HepG2 (cell line): Measurements from ENCODE around the gene TFE3. TPM values are rescaled to one million over a fixed set of nuclear protein-coding genes. Genes with fewer than 3 reads are reported as not detected.

Experiments used
- ATAC-seq: fragments of 200-7000 bp; cut with Tn5 transposase; 3 replicates; pipeline ENCODE4 v1.9.1; 2020; ENCODE audit warnings: mild to moderate bottlenecking, moderate library complexity
- BruUV-seq: library from RNA; stranded (reverse); fragments of 400-500 nt; replicated peaks from 2 replicates; lab custom pipeline; 2021; lab: Mats Ljungman, UMichigan
- CTCF ChIA-PET: fragments of 300-600 bp; formaldehyde crosslinking; extraction: SDS; loops from one replicate; lab custom pipeline; 2021; ENCODE audit warnings: low total read pairs, inconsistent platforms, low intra/inter-chr PET ratio; lab: Yijun Ruan, JAX
- POLR2A ChIA-PET: fragments of 350-600 bp; sonication (Branson Sonifier 250); formaldehyde crosslinking; loops from one replicate; lab custom pipeline; 2020; ENCODE audit warnings: antibody characterized with exemption, inconsistent platforms; lab: Yijun Ruan, JAX
- DNase-seq: peaks from one replicate; pipeline ENCODE4 v3.0.0-alpha.2; 2015; ENCODE audit warnings: low spot score
- FAIRE-seq: peaks from 3 replicates; lab custom pipeline; 2011; peaks lifted over from hg19 to GRCh38; lab: Jason Lieb, UNC
- H2AFZ ChIP-seq: one replicate; pipeline ENCODE4 v1.6.1; 2011; ENCODE audit warnings: low read length, inconsistent platforms
- H3K27ac ChIP-seq: fragments of 300-600 bp; 3 replicates; pipeline ENCODE4 v1.8.0; 2011; ENCODE audit warnings: mixed run types, mild to moderate bottlenecking, mixed read lengths, low read length, inconsistent platforms; ENCODE audit not compliant: insufficient read depth; ENCODE audit errors: extremely low read length
- H3K27me3 ChIP-seq, 2 experiments: fragments of 200-600 bp in 1 of 2; 2 replicates in 1 of 2; 3 replicates in 1 of 2; pipeline versions ENCODE4 v1.6.0 to v1.8.0; 2011; ENCODE audit warnings: low read length in 2 of 2, mild to moderate bottlenecking in 2 of 2, moderate library complexity in 2 of 2, inconsistent platforms in 1 of 2; ENCODE audit not compliant: insufficient read depth in 2 of 2, control insufficient read depth in 1 of 2
- H3K36me3 ChIP-seq, 2 experiments: fragments of 200-600 bp in 1 of 2; replicated peaks in 1 of 2; 2 replicates in 1 of 2; 3 replicates in 1 of 2; pipeline versions ENCODE4 v1.5.1 to v1.8.0; 2011; ENCODE audit warnings: low read length in 2 of 2, inconsistent platforms in 1 of 2; ENCODE audit not compliant: insufficient read depth in 2 of 2, control insufficient read depth in 1 of 2
- H3K4me1 ChIP-seq: 2 replicates; pipeline ENCODE4 v1.5.1; 2012; ENCODE audit warnings: low read length, inconsistent platforms; ENCODE audit not compliant: insufficient read depth
- H3K4me2 ChIP-seq: 2 replicates; pipeline ENCODE4 v1.6.0; 2011; ENCODE audit warnings: low read depth, low read length, inconsistent platforms
- H3K4me3 ChIP-seq, 3 experiments: fragments of 200-600 bp in 1 of 3; sonication (generic), shearing (Covaris generic) in 1 of 3; replicated peaks in 1 of 3; 2 replicates each; pipeline ENCODE4 v1.5.1; 2011 to 2016; ENCODE audit warnings: low read length in 3 of 3, inconsistent platforms in 2 of 3, low read depth in 2 of 3, mild to moderate bottlenecking in 2 of 3, control low read depth in 1 of 3, mixed read lengths in 1 of 3; ENCODE audit not compliant: insufficient read depth in 1 of 3
- H3K79me2 ChIP-seq: one replicate; pipeline ENCODE4 v1.6.1; 2011; ENCODE audit warnings: low read length, inconsistent platforms; ENCODE audit not compliant: insufficient read depth
- H3K9ac ChIP-seq: 2 replicates; pipeline ENCODE4 v1.6.0; 2011; ENCODE audit warnings: mild to moderate bottlenecking, low read depth, low read length, inconsistent platforms; ENCODE audit not compliant: insufficient read depth
- H3K9me3 ChIP-seq: 2 replicates; pipeline ENCODE4 v1.5.1; 2012; ENCODE audit warnings: mild to moderate bottlenecking, low read length
- H4K20me1 ChIP-seq: 2 replicates; pipeline ENCODE4 v1.6.0; 2011; ENCODE audit warnings: inconsistent platforms, mild to moderate bottlenecking, low read length, moderate library complexity; ENCODE audit not compliant: insufficient read depth
- AGO2 ChIP-seq: fragments of 200-400 bp; formaldehyde crosslinking; optimal IDR thresholded peaks from 2 replicates; pipeline ENCODE3; 2017; ENCODE audit warnings: mild to moderate bottlenecking, low read depth, low read length, moderate library complexity
- GRHL1 ChIP-seq: sonication (generic); formaldehyde crosslinking; conservative IDR thresholded peaks from 2 replicates; pipeline ENCODE4 v1.8.0; 2022; ENCODE audit warnings: missing genetic modification reagents
- HMGXB4 ChIP-seq, 2 experiments: sonication (generic) in 1 of 2; formaldehyde crosslinking in 1 of 2; IDR thresholded peaks; 2 replicates each; pipeline versions ENCODE4 v1.4.0 to v1.6.1; 2018 to 2020; ENCODE audit warnings: missing genetic modification reagents in 2 of 2, borderline replicate concordance in 1 of 2, low read depth in 1 of 2, mild to moderate bottlenecking in 1 of 2, missing biosample characterization in 1 of 2
- HNF1A ChIP-seq, 2 experiments: sonication (generic) in 1 of 2; formaldehyde crosslinking in 1 of 2; IDR thresholded peaks; 2 replicates each; pipeline versions ENCODE4 v1.4.0 to v1.6.1; 2016 to 2020; ENCODE audit warnings: borderline replicate concordance in 1 of 2, low read depth in 1 of 2, mild to moderate bottlenecking in 1 of 2, missing genetic modification reagents in 1 of 2
- WIZ ChIP-seq: sonication (generic); formaldehyde crosslinking; IDR thresholded peaks from 2 replicates; pipeline ENCODE4 v1.5.1; 2020; ENCODE audit warnings: mild to moderate bottlenecking, missing genetic modification reagents
- XRCC5 ChIP-seq: fragments of 200-400 bp; formaldehyde crosslinking; optimal IDR thresholded peaks from 2 replicates; pipeline ENCODE3; 2017; ENCODE audit warnings: mild to moderate bottlenecking, low read length
- ZBTB38 ChIP-seq: sonication (generic); formaldehyde crosslinking; IDR thresholded peaks from 2 replicates; pipeline ENCODE4 v1.5.1; 2020; ENCODE audit warnings: mild to moderate bottlenecking, missing genetic modification reagents
- ZNF225 ChIP-seq: sonication (generic); formaldehyde crosslinking; IDR thresholded peaks from 2 replicates; pipeline ENCODE4 v1.4.0; 2020; ENCODE audit warnings: mild to moderate bottlenecking, missing genetic modification reagents
- ZNF234 ChIP-seq: sonication (generic); formaldehyde crosslinking; conservative IDR thresholded peaks from 2 replicates; pipeline ENCODE4 v1.5.1; 2020; ENCODE audit warnings: mild to moderate bottlenecking, missing genetic modification reagents
- ZNF75D ChIP-seq: sonication (generic); formaldehyde crosslinking; IDR thresholded peaks from 2 replicates; pipeline ENCODE4 v1.8.1; 2023; ENCODE audit warnings: missing genetic modification reagents, mild to moderate bottlenecking, borderline replicate concordance
- WGBS: methylation state at CpG from one replicate; pipeline ENCODE4 v1.1.6; 2017; ENCODE audit warnings: low lambda C conversion rate; 5-methylcytosine and 5-hydroxymethylcytosine counted together
- in situ Hi-C: cut with HindIII; loops from 2 replicates; pipeline ENCODE4 v1.10.0; 2017; ENCODE audit warnings: low pct_unique_long_range_greater_than_20kb; ENCODE audit not compliant: extremely low pct_ligation_motif_present
- intact Hi-C: fragments of 100-400 bp; cut with micrococcal nuclease; formaldehyde crosslinking; loops from one replicate; pipeline ENCODE4 v1.10.0; 2022; ENCODE audit not compliant: unreplicated experiment
- polyA plus RNA-seq, 8 experiments: library from polyadenylated mRNA; depleted of rRNA in 3 of 8; stranded (reverse) in 7 of 8; unstranded in 1 of 8; fragments of >200 nt; fragmentation: Illumina TruSeq in 4 of 8; extraction: Trizol in 4 of 8; gene quantifications; 2 replicates each; pipeline versions ENCODE4 v1.2.1 to v1.2.3, GENCODE V29; 2011 to 2016; ENCODE audit warnings: low read depth in 4 of 8, missing spikeins in 1 of 8, mixed read lengths in 1 of 8; ENCODE audit not compliant: insufficient read depth in 1 of 8
- total RNA-seq, 5 experiments: library from RNA; depleted of rRNA; stranded (reverse); fragments of >200 nt; fragmentation: Illumina TruSeq; extraction: Trizol; gene quantifications; 2 replicates each; pipeline ENCODE4 v1.2.3, GENCODE V29; 2016; ENCODE audit warnings: low read depth in 1 of 5

Gene TFE3
- total and polyA plus RNA-seq, 2 of the 13 experiments (the other 11 are each of a cell fraction or from before 2014, with no cell fraction given), result 8.3 to 12.3 TPM

- no TSS peak for BruUV-seq
- H4K20me1 ChIP-seq, result no peaks in the 10 kb centered on the region
- no peak overlapping the region for H2AFZ ChIP-seq
- ATAC-seq (no peak), FAIRE-seq (no peak), DNase-seq (no peak)
- H3K79me2 ChIP-seq, result peaks cover 7% of the 10 kb centered on the region
- 100% methylated on average over 4 of the region's 4 CpGs for WGBS
- H3K4me2 ChIP-seq, result peak overlapping the region; percentile 81
- POLR2A ChIA-PET, result no interaction called here
- H3K9ac ChIP-seq, result no peak overlapping the region
- intact Hi-C loops, result no loop called here
- no peaks in the 10 kb centered on the region for H3K27me3 ChIP-seq
- CTCF ChIA-PET, result no interaction called here
- no peak for TF ChIP-seq ZNF234 (CRISPR knock-in tag)
- TF ChIP-seq ZBTB38 (CRISPR knock-in tag), result no peak
- TF ChIP-seq AGO2, result no peak
- no peak for TF ChIP-seq WIZ (CRISPR knock-in tag)
- no peak for TF ChIP-seq ZNF75D
- TF ChIP-seq HMGXB4 (CRISPR knock-in tag; IDR thresholded peaks at IDR 0.05; ENCODE audit: borderline replicate concordance in 1 of 2, low read depth in 1 of 2), result no peak
- TF ChIP-seq ZNF225 (CRISPR knock-in tag), result no peak
- TF ChIP-seq HNF1A (IDR thresholded peaks at IDR 0.05; ENCODE audit: low read depth), result no peak
- TF ChIP-seq HNF1A (CRISPR knock-in tag; IDR thresholded peaks at IDR 0.05; ENCODE audit: borderline replicate concordance), result no peak
- no peak for TF ChIP-seq GRHL1
- TF ChIP-seq XRCC5, result no peak
- H3K36me3 ChIP-seq, result peaks cover 1 to 13% of the 10 kb centered on the region in 2 experiments; a peak in 2 of 5 replicates
- no peak overlapping the region for H3K4me3 ChIP-seq
- H3K27ac ChIP-seq, result no peak overlapping the region
- in situ Hi-C loops, result no loop called here
- peaks cover 18% of the 10 kb centered on the region for H3K4me1 ChIP-seq
- H3K9me3 ChIP-seq, result no peaks in the 10 kb centered on the region
Observed at GRCh38 chrX:49000636-49001035, 42.5 kb downstream of the TFE3 start.
